ENCODE data around the gene CORO6. TPM values are rescaled to one million over a fixed set of nuclear protein-coding genes. Genes with fewer than 3 reads are reported as not detected.

The CORO6 gene
- total and polyA plus RNA-seq, 2 experiments from 2014 or later = 2.6 to 5.2 TPM

- Histone ChIP-seq H3K79me2 (replicated peaks; ENCODE audit: insufficient read depth) (peaks cover 44% of the 10 kb centered on the region), H3K9me2 (ENCODE audit: insufficient read depth) (no peaks in the 10 kb centered on the region)
These were observed 34.6 kb downstream of the CORO6 start for GRCh38 chr17:29588017-29588561.

GRCh38 chr17:29587591-29587990, 35.1 kb downstream of the CORO6 start:
- Mint-ChIP-seq H3K27me3 (ENCODE audit: insufficient read depth, low read depth, poor library complexity) (peaks cover 29% of the 10 kb centered on the region), H3K4me1 (peaks cover 50% of the 10 kb centered on the region), H3K36me3 (ENCODE audit: low read depth) (peaks cover 12% of the 10 kb centered on the region), H3K4me3 (peak overlapping the region; percentile 81; the same call in 2 of the 3 replicates), H3K9me3 (no peaks in the 10 kb centered on the region), H3K27ac (no peak overlapping the region)
- peaks cover 14% of the 10 kb centered on the region for H3F3A ChIP-seq (replicated peaks; ENCODE audit: low read depth)
- H4K20me1 ChIP-seq (replicated peaks; ENCODE audit: insufficient read depth) = peaks cover 17% of the 10 kb centered on the region
- no peaks in the 10 kb centered on the region for H3K9me2 ChIP-seq (ENCODE audit: insufficient read depth)
- H3K36me3 ChIP-seq (ENCODE audit: insufficient read depth) = no peaks in the 10 kb centered on the region
- no peak for TF ChIP-seq STAT1 (IDR thresholded peaks at IDR 0.05; ENCODE audit: unreplicated experiment)
- TF ChIP-seq EZH2 (IDR thresholded peaks at IDR 0.05; ENCODE audit: low read depth, unreplicated experiment) = no peak
- TF ChIP-seq ZNF331 (CRISPR knock-in tag; IDR thresholded peaks at IDR 0.05; ENCODE audit: low read depth) = no peak
- no peak for TF ChIP-seq POLR2AphosphoS5 (IDR thresholded peaks at IDR 0.05; ENCODE audit: low read depth)
- H3K27me3 ChIP-seq (ENCODE audit: insufficient read depth) = peaks cover 12% of the 10 kb centered on the region
- ATAC-seq = no peak
- no peak for DNase-seq (ENCODE audit: low spot score)
- peak overlapping the region; percentile 99 for H3K4me2 ChIP-seq
- H2AFZ ChIP-seq = no peak overlapping the region
- H3K4me1 ChIP-seq (ENCODE audit: insufficient read depth) = peaks cover 42% of the 10 kb centered on the region
- no peak overlapping the region for H3K27ac ChIP-seq (ENCODE audit: low read depth)
- peak overlapping the region; percentile 82; the same call in 1 of the 2 replicates for H3K4me3 ChIP-seq
- H3K79me2 ChIP-seq (replicated peaks; ENCODE audit: insufficient read depth) = peaks cover 44% of the 10 kb centered on the region

More at GRCh38 chr17:29588017-29588561, 34.6 kb downstream of the CORO6 start:
- DNase-seq (ENCODE audit: low spot score) (no peak), ATAC-seq (no peak)
- peaks cover 8% of the 10 kb centered on the region for H3K36me3 Mint-ChIP-seq (ENCODE audit: low read depth)
- peaks cover 17% of the 10 kb centered on the region for H4K20me1 ChIP-seq (replicated peaks; ENCODE audit: insufficient read depth)
- H3F3A ChIP-seq (replicated peaks; ENCODE audit: low read depth) = peaks cover 17% of the 10 kb centered on the region
- TF ChIP-seq ZNF114 (CRISPR knock-in tag; IDR thresholded peaks at IDR 0.05) (no peak), EZH2 (IDR thresholded peaks at IDR 0.05; ENCODE audit: low read depth, unreplicated experiment) (no peak), NANOG (IDR thresholded peaks at IDR 0.05; ENCODE audit: borderline replicate concordance) (no peak), STAT1 (IDR thresholded peaks at IDR 0.05; ENCODE audit: unreplicated experiment) (no peak)
- H3K36me3 ChIP-seq (ENCODE audit: insufficient read depth) = no peaks in the 10 kb centered on the region
- H3K4me1 Mint-ChIP-seq = peaks cover 51% of the 10 kb centered on the region
- no peaks in the 10 kb centered on the region for H3K9me3 Mint-ChIP-seq
- H3K4me1 ChIP-seq (ENCODE audit: insufficient read depth) = peaks cover 43% of the 10 kb centered on the region
- no peak overlapping the region for H2AFZ ChIP-seq
- H3K4me2 ChIP-seq = peak overlapping the region; percentile 99
- no peak overlapping the region for H3K27ac Mint-ChIP-seq
- peak overlapping the region; percentile 81 for H3K4me3 Mint-ChIP-seq
- H3K27me3 Mint-ChIP-seq (ENCODE audit: insufficient read depth, low read depth, poor library complexity) = peaks cover 28% of the 10 kb centered on the region
- peaks cover 12% of the 10 kb centered on the region for H3K27me3 ChIP-seq (ENCODE audit: insufficient read depth)
- H3K4me3 ChIP-seq = peak overlapping the region; percentile 82
- no peak overlapping the region for H3K27ac ChIP-seq (ENCODE audit: low read depth)

GRCh38 chr17:29586676-29587469, 35.8 kb downstream of the CORO6 start:
- Mint-ChIP-seq H3K4me1 (peaks cover 45% of the 10 kb centered on the region), H3K9me3 (no peaks in the 10 kb centered on the region), H3K4me3 (no peak overlapping the region; the same call in 2 of the 3 replicates), H3K36me3 (ENCODE audit: low read depth) (peaks cover 18% of the 10 kb centered on the region), H3K27ac (no peak overlapping the region), H3K27me3 (ENCODE audit: insufficient read depth, low read depth, poor library complexity) (peaks cover 27% of the 10 kb centered on the region)
- H3K27ac ChIP-seq (ENCODE audit: low read depth) = no peak overlapping the region
- H3K9me2 ChIP-seq (ENCODE audit: insufficient read depth) = no peaks in the 10 kb centered on the region
- H3K79me2 ChIP-seq (replicated peaks; ENCODE audit: insufficient read depth) = peaks cover 44% of the 10 kb centered on the region
- peaks cover 36% of the 10 kb centered on the region for H3K4me1 ChIP-seq (ENCODE audit: insufficient read depth)
- H3K27me3 ChIP-seq (ENCODE audit: insufficient read depth) = peaks cover 12% of the 10 kb centered on the region
- no peak for TF ChIP-seq POLR2AphosphoS5 (IDR thresholded peaks at IDR 0.05; ENCODE audit: low read depth)
- 0 out of 2 replicates have a peak overlapping the region, but pooled peaks have one; percentile 99 for H3K4me2 ChIP-seq
- H3F3A ChIP-seq (replicated peaks; ENCODE audit: low read depth) = peaks cover 9% of the 10 kb centered on the region; the same call in 1 of the 2 replicates
- no peaks in the 10 kb centered on the region for H3K36me3 ChIP-seq (ENCODE audit: insufficient read depth)
- DNase-seq (ENCODE audit: low spot score) (no peak), ATAC-seq (no peak)
- no peak overlapping the region for H3K4me3 ChIP-seq
- peaks cover 17% of the 10 kb centered on the region for H4K20me1 ChIP-seq (replicated peaks; ENCODE audit: insufficient read depth)
- no peak overlapping the region for H2AFZ ChIP-seq
